GOT3 (cell line): Measurements from ENCODE around the gene SOD1.
"Not testable (repeated sequence)": the region's sequence is repeated elsewhere in the genome, so short reads cannot be mapped to it uniquely, and the experiment has no call there.

Source experiments
- DNase-seq: peaks from one replicate; lab custom pipeline; 2025; ENCODE audit warnings: mixed read lengths; lab: John Stamatoyannopoulos, UW

Gene SOD1

DNA sequence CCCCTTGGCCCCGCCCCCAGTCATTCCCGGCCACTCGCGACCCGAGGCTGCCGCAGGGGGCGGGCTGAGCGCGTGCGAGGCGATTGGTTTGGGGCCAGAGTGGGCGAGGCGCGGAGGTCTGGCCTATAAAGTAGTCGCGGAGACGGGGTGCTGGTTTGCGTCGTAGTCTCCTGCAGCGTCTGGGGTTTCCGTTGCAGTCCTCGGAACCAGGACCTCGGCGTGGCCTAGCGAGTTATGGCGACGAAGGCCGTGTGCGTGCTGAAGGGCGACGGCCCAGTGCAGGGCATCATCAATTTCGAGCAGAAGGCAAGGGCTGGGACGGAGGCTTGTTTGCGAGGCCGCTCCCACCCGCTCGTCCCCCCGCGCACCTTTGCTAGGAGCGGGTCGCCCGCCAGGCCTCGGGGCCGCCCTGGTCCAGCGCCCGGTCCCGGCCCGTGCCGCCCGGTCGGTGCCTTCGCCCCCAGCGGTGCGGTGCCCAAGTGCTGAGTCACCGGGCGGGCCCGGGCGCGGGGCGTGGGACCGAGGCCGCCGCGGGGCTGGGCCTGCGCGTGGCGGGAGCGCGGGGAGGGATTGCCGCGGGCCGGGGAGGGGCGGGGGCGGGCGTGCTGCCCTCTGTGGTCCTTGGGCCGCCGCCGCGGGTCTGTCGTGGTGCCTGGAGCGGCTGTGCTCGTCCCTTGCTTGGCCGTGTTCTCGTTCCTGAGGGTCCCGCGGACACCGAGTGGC is at the start of gene SOD1:
Gene SOD1 (plus strand): TSS at position 158 of the 723 bp plus-strand sequence. CDS start 77 bp downstream, at position 235.
- peak; percentile 81 for DNase-seq

DNA sequence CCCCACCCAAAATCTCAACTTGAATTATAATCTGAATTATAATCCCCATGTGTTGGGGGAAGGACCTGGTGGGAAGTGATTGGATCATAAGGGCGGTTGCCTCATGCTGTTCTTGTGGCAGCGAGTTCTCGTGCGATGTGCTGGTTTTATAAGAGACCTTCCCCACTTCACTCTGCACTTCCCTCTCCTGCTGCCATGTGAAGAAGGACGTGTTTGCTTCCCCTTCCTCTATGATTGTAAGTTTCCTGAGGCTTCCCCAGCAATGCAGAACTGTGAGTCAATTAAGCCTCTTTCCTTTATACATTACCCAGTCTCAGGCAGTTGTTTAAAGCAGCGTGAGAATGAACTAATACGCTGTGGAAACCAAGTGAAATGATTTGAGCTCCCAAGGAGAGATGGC is 48.0 kb upstream of the SOD1 start:
- no peak for DNase-seq

- no peak for DNase-seq
Observed at GRCh38 chr21:31612894-31613785, 46.4 kb upstream of the SOD1 start.

DNA sequence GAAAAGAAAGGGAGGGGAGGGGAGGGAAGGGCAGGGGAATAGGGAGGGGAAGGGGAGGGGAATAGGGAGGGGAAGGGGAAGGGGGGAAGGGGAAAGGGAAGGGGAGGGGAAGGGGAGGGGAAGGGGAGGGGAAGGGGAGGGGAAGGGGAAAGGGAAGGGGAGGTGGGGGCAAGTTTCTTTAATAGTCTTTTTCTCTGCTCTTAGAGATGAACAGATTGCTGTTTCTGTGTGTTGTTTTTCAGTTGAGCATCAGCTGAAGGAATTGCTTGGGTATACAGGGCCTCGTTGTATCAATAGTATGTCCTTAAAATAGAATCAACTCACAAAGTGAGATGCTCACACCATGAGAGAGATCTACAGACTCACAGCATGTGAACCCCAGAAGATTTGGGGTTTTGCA is 44.8 kb upstream of the SOD1 start:
- DNase-seq = no peak

- DNase-seq = no peak
Observed at GRCh38 chr21:31616216-31616615, 43.3 kb upstream of the SOD1 start.

GRCh38 chr21:31618696-31619430 is 40.6 kb upstream of the SOD1 start:
- no peak for DNase-seq

DNA sequence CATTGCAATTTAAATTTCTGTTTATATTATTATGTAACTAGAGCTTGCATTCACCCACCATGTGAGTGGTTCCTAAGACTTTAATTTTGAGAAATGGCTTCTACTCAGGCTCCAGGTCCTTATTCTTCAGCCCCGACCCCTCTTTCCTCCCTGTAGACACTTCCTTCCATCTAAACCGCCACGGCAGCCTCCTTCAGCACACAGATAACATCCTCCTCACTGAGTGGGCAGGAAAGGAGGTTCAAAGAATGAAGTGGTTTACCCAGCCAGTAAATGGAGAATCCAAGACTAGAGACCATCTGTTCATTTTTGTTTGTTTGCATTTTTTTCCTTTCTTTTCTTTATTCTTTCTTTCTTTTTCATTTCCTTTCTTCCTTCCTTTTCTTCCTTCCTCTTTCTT is 37.1 kb upstream of the SOD1 start:
- no peak for DNase-seq

GRCh38 chr21:31623664-31624063 is 35.8 kb upstream of the SOD1 start:
- no peak for DNase-seq

- DNase-seq = no peak
Observed at GRCh38 chr21:31624181-31624580, 35.3 kb upstream of the SOD1 start.

DNA sequence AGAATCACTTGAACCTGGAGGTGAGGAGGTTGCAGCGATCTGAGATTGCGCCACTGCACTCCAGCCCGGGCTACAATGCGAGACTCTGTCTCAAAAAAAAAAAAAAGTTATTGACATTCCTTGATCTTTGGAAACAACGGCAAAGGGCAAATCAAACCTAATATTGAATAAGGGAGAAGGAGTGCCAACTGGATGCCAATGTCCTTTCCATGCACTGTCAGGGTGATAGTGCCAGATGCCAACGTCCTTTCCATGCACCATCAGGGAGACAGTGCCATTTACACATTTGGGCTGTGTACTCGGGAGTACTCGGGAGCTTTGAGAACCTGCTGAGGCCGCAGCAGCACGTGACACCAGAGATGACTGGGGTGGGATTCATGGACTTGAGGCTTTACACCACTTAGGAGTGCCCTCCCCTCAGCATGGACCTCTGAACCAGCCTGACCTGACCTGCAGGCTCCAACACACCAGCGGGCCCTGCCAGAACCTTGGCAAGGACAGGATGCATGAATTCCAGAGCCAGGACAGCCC is 34.5 kb upstream of the SOD1 start:
- no peak for DNase-seq

DNA sequence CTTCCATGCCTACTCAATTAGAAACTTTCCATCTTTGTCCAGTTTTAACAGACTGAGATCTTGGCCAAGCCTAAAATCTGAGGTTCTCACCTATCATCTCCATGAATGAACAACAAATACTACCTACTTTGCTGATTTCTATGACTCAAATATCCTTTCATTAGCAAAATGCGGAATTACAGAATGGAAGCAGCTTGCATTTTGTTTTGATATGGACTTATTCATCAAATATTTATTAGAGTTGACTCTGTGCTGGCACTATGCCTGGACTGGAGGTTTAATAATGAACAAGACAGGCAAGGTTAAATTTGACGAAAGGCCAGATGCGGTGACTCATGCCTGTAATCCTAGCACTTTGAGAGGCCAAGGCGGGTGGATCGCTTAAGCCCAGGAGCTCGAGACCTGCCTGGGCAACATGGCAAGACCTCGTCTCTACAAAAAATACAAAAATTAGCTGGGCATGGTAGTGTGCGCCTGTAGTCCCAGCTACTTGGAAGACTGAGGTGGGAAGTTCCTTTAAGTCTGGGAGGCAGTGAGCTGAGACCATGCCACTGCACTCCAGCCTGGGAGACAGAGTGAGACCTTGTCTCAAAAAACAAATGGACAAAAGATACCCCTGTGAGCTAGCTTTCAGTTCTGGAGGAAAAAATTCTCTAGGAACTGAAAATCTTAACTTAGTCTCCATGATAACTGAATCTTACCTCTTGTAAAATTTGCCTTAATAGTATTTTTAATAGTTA is 29.4 kb upstream of the SOD1 start:
- DNase-seq = no peak

DNA sequence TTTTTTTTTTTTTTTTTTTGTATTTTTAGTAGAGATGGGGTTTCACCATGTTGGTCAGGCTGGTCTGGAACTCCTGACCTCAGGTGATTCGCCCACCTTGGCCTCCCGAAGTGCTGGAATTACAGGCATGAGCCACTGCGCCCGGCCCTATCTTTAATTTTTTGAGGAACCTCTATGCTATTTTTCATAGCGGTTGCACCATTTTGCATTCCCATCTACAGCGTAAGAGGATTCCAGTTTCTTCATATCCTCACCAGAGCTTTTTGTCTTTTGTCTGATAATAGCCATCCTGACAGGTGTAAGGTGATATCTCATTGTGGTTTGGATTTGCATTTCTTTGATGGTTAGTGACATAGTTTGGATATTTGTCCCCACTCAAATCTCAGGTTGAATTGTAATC is 27.6 kb upstream of the SOD1 start:
- DNase-seq = not testable (repeated sequence)

DNA sequence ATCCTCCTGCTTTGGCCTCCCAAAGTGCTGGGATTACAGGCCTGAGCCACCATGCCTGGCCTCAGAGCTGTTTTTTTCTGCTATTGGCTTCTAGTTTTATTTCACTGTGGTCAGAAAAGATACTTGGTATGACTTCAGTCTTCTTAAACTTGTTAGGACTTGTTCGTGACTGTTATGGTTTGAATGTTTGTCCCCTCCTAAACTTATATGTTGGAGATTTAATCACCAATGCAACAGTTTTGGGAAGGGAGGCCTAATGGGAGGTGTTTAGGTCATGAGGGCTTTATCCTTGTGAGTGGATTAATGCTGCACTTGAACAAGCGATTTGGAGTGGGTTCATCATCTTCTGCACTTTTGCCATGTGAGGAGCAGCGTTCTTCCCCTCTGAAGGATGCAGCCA is 24.5 kb upstream of the SOD1 start:
- DNase-seq = no peak

- no peak for DNase-seq
Observed at GRCh38 chr21:31636874-31637273, 22.6 kb upstream of the SOD1 start.

DNA sequence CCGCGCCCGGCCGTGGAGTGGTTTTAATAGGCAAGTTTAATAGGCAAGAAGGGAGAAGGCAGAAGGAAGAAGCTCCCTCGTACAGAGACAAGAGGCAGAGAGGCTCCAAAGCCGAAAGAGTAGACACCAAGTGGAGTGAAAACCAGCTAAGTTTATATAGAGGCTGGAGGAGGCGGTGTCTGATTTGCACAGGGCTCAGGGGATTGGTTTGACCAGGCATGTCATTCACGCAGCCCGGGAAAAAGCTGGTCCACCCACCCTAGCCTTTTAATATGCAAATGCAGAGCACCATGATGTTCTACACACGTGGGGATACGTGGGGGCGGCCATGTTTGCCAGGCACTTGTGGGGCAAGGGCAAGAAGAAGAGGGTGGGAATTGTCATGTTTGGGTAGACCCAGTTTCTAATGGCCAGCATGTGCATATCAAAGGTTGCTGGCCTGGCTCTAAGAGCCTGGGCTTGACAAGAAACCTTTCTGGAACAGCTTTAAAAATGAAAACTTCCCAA is 18.0 kb upstream of the SOD1 start:
- DNase-seq = no peak

- DNase-seq = no peak
Observed at GRCh38 chr21:31644643-31645042, 14.8 kb upstream of the SOD1 start.

DNA sequence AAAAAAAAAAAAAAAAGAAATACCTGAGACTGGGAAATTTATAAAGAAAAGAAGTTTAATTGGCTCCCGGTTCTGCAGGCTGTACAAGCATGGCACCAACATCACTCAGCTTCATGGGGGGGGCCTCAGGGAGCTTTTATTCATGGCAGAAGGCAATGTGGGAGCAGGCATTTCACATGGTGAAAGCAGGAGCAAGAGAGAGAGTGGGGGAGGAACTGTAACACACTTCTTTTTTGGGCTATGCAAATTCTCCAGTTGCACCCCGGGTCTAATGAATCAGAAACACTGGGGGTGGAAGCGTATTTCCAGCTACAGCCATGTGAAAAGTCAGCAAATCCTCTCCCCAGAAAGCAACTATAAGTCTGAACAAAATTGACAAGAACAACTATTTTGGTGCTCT is 11.8 kb upstream of the SOD1 start:
- DNase-seq = no peak

- no peak for DNase-seq
Observed at GRCh38 chr21:31650930-31651329, 8.6 kb upstream of the SOD1 start.

DNA sequence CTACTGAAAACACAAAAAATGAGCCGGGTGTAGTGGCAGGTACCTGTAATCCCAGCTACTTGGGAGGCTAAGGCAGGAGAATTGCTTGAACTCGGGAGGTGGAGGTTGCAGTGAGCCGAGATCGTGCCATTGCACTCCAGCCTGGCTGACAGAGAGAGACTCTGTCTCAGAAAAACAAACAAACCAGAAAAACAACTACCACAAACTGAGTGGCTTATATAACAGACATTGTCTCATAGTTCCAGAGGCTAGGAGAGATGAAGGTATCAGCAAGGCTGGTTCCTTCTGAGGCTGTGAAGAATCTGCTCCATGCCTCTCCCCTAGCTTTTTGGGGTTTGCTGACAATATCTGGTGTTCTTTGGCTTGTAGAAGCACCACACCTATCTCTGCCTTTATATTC is 8.0 kb upstream of the SOD1 start:
- not testable (repeated sequence) for DNase-seq

GRCh38 chr21:31654340-31654739 is 5.2 kb upstream of the SOD1 start:
- no peak for DNase-seq

DNA sequence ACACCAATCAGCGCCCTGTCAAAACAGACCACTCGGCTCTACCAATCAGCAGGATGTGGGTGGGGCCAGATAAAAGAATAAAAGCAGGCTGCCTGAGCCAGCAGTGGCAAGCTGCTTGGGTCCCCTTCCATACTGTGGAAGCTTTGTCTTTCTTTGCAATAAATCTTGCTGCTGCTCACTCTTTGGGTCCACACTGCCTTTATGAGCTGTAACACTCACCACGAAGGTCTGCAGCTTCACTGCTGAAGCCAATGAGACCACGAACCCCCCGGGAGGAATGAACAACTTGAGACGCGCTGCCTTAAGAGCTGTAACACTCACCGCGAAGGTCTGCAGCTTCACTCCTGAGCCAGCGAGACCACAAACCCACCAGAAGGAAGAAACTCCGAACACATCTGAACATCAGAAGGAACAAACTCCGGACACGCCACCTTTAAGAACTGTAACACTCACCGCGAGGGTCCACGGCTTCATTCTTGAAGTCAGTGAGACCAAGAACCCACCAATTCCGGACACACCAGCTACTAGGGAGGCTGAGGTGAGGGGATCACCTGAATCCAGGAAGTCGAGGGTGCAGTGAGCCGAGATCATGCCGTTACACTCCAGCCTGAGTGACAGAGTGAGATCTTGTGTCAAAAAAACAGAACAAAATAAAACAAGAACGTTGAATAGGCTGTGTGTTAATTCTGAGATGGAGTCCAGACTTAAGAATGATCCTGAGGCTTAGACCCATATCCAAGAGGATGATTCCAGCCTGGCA is 4.5 kb upstream of the SOD1 start:
- not testable (repeated sequence) for DNase-seq
